GM10266 (cell line): ENCODE measurements around the gene BOD1.

Experiments used
- DNase-seq: peaks from one replicate; pipeline ENCODE4 v3.0.0; 2012; ENCODE audit errors: extremely low spot score
- TF ChIP-seq, protein P1 (sequence below): IDR thresholded peaks from 2 replicates; pipeline ENCODE4 v1.5.1; 2012; ENCODE audit warnings: mild to moderate bottlenecking, low read depth; ENCODE audit not compliant: control insufficient read depth, insufficient read depth; ENCODE audit errors: missing control alignments

Gene BOD1

DNA sequence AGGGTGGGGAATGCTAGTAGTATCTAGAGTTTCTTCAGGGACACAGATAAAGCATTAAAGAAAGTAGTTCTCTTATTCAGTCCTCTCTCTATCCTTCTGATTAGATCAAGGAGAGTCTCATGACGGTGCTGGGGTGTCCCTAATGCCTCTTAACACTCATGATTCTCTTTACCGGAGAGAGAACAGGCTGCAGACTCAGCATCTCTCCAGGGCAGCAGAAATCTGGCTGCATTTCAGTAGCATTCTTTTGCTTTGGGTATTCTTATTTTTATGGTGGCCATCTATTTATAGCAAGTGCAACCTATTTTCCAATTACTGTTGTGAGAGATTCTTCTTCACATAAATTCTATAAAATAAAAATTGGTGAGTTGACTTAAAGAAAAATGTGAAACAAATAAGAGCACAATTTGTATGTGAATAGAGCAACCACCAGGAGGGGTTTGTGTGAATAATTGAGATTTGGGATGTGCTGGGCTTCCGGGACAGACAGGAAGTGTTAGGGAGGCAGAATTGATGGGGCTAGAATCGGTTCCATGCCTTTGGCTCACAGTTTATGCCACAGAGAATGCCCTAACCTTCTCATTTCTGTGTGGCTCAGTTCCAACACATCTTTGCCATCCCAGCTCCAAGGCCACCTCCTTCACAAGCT, 23.8 kb upstream of the BOD1 start:
- no peak for DNase-seq
- TF ChIP-seq, protein P1, sequence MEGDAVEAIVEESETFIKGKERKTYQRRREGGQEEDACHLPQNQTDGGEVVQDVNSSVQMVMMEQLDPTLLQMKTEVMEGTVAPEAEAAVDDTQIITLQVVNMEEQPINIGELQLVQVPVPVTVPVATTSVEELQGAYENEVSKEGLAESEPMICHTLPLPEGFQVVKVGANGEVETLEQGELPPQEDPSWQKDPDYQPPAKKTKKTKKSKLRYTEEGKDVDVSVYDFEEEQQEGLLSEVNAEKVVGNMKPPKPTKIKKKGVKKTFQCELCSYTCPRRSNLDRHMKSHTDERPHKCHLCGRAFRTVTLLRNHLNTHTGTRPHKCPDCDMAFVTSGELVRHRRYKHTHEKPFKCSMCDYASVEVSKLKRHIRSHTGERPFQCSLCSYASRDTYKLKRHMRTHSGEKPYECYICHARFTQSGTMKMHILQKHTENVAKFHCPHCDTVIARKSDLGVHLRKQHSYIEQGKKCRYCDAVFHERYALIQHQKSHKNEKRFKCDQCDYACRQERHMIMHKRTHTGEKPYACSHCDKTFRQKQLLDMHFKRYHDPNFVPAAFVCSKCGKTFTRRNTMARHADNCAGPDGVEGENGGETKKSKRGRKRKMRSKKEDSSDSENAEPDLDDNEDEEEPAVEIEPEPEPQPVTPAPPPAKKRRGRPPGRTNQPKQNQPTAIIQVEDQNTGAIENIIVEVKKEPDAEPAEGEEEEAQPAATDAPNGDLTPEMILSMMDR: no peak

DNA sequence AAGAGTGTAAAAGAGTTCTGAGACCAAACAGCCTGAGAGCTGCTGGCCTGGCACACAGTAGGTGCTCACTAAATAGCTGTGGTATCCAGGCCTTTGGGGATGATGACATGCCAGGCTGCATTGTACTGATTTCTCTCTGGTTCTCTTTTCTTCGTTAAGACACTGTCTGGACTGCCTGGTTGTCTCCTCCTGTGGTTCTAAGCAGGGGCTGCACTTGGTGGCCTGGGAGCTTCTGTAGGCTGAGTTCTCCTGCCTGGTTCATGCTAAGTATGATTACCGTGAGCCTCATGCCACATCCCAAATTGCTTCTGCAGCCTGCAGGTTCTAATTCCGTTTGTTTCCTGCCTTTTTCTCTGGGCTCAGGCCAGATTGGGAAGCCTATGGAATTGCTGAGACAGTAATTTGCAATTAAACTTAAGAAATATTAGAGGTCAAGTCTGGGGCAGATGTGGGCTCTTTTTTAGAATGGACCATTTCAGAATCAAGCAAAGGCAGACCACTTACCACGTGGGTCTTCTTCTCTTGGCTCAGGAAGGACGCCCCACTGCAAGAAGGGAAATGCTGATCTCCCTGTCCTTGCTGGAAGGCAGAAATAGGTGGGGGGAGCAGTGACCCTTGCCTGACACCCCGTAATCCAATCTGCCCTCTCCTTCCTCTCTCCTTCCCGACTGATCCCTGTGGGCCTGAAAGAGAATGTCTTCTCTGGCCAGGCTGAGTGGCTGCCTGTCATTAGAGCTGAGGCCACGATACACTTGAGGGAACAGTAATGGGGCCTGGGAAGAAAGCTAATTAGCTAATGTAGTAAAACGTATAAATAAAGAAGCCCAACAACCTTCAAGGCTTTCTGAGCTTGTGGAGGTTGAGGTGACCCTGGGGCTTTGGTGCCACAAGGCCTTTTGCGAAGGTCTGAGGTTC, 21.9 kb upstream of the BOD1 start:
- no peak for DNase-seq
- TF ChIP-seq, protein P1: no peak

DNA sequence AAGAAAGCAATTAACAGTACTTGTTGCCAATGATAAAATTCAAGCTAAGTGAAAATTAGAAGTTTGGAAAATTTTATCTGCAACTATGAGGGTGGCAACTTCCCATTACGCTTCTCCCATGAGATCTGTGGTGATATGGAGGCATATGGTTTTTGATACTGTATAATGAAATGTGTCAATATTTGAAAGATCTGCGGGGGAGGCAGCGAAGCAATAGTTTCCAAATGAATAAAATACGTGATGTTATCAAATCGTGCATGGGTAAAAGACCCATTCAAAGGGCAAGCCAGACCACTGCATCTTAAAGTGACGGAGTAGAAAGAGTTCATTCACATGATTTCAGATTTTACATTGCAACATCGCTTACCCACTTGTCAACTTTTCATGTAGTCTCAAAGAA, 20.9 kb upstream of the BOD1 start:
- no peak for DNase-seq
- TF ChIP-seq, protein P1: no peak

DNA sequence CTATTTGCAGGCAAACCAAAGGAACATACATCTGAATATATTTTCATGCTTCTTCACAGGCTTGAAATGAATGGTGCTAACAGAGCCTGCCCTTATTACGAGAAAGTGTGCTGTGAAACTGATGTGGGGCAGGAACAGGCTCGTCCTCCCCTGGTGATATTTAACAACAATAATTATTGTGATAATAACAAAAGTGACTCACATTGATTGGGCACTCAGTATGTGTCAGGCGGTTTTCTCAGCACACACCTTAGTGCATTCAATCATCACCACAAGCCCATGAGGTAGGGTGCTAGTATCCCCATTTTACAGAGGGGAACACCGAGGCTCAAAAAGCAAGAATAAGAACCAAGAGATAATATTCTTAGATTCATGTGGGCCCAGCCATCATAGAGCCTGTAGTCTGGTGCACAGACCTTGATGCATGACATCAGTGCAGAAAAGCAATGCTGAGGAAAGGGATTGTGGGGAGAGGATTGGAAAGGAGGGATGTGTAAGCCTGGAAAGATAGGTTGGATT, 18.1 kb upstream of the BOD1 start:
- DNase-seq: no peak
- TF ChIP-seq, protein P1: no peak

DNA sequence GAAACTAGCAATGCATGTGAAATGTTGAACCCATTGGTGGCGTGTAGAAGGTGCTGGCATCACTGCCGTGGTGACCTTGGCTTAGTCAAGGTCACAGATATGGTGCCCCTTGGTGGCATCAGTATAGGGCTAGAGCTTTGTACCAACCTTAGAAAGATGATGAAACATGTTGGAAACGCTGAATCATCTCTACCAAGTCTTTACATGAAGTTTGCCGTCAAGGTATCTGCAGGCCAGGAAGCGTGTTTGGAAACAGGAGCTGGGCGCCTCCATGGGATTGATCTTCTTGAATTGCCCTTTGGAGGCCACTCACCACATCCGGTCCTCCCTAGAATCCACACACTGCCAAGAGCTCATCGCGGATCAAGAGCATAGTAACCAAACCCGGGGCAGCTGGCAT, 16.9 kb upstream of the BOD1 start:
- DNase-seq: no peak
- TF ChIP-seq, protein P1: no peak

DNA sequence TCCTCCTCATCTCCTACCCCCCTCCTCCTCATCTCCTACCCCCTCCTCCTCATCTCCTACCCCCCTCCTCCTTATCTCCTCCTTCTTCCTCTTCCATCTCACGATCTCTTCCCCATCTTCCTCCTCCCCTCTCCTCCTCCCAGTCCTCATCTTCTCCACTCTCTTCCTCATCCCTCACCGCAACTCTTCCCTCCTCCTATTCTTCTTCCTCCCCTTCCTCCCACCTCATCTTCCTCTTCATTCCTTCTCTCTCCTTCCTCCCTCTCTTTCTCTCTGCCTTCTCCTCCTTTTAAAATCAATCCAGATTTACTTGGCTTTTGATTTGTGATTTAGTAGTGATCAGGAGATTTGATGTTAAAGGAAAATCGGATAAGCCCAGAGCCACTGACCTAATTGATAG, 15.0 kb upstream of the BOD1 start:
- DNase-seq: no peak
- TF ChIP-seq, protein P1: no peak
